Kidney (tissue), 14 donors: ENCODE results near the gene FRMD4A. TPM values are rescaled to one million over a fixed set of nuclear protein-coding genes. Genes with fewer than 3 reads are reported as not detected.

Experiments
- DNase-seq, 5 donors: peaks; one replicate each; pipeline ENCODE4 v3.0.0-alpha.2; 2013 to 2020
- FAIRE-seq: peaks from 2 replicates; lab custom pipeline; 2012; peaks lifted over from hg19 to GRCh38; lab: Jason Lieb, UNC
- H3K27ac ChIP-seq, 2 donors: one replicate each; pipeline ENCODE4 v1.7.0; 2013; ENCODE audit warnings: low read depth in 2 of 2, low read length in 2 of 2, inconsistent platforms in 1 of 2
- H3K27me3 ChIP-seq: one replicate; pipeline ENCODE4 v1.7.1; 2013; ENCODE audit warnings: low read length, inconsistent platforms; ENCODE audit not compliant: control insufficient read depth, insufficient read depth
- H3K36me3 ChIP-seq, 3 donors: one replicate each; pipeline versions ENCODE4 v1.7.0 to v1.7.1; 2013; ENCODE audit warnings: low read length in 3 of 3, control low read depth in 1 of 3, inconsistent platforms in 1 of 3; ENCODE audit not compliant: insufficient read depth in 3 of 3, control insufficient read depth in 2 of 3
- H3K4me1 ChIP-seq, 3 donors: one replicate each; pipeline versions ENCODE4 v1.7.0 to v1.7.1; 2013; ENCODE audit warnings: low read length in 3 of 3, inconsistent platforms in 1 of 3, low read depth in 1 of 3; ENCODE audit not compliant: control insufficient read depth in 2 of 3, insufficient read depth in 2 of 3
- H3K4me3 ChIP-seq, 3 donors: one replicate each; pipeline versions ENCODE4 v1.7.0 to v1.8.1; 2013; ENCODE audit warnings: low read length in 3 of 3, control low read depth in 1 of 3, inconsistent platforms in 1 of 3
- H3K9ac ChIP-seq, 3 donors: one replicate each; pipeline versions ENCODE4 v1.7.0 to v1.7.1; 2013; ENCODE audit warnings: low read length in 3 of 3, control low read depth in 1 of 3, inconsistent platforms in 1 of 3
- H3K9me3 ChIP-seq, 3 donors: one replicate each; pipeline versions ENCODE4 v1.7.0 to v1.7.1; 2013; ENCODE audit warnings: low read length in 3 of 3, control low read depth in 1 of 3, inconsistent platforms in 1 of 3; ENCODE audit not compliant: control insufficient read depth in 2 of 3, insufficient read depth in 1 of 3
- CTCF ChIP-seq: IDR thresholded peaks from 3 replicates; pipeline ENCODE4 v1.5.1; 2012; ENCODE audit warnings: mild to moderate bottlenecking, moderate library complexity, borderline replicate concordance; ENCODE audit not compliant: insufficient read depth; ENCODE audit errors: extremely low read depth
- intact Hi-C: fragments of 100-400 bp; cut with DNase I; formaldehyde crosslinking; loops from one replicate; pipeline ENCODE4 v1.11.1; 2022
- polyA plus RNA-seq: library from polyadenylated mRNA; stranded (reverse); fragments of 350-450 nt; fragmentation: Illumina TruSeq; extraction: RNeasy Lipid Tissue Mini Kit (QIAGEN cat#74804); gene quantifications from one replicate; pipeline ENCODE4 v1.2.3, GENCODE V29; 2014; ENCODE audit warnings: low read depth, low replicate concordance; ENCODE audit not compliant: insufficient read depth
- total RNA-seq: library from RNA; stranded (reverse); fragmentation: NEBNext Ultra II Directional; extraction: Animal tissue kit (Norgen Biotek cat#: 25700); gene quantifications from one replicate; pipeline ENCODE4 v1.2.1, GENCODE V29; 2021
- donor health status: control.
- donor health status: control.
- donor health status: control.
- donor health status: control.
- donor health status: control.
- donor health status: DM: yes; HTN: yes; CAD: no.
- donor health status: Normal renal cell carcinoma (clear cell type).

FRMD4A gene
- total and polyA plus RNA-seq, 2 donors from 2014 or later, result 16.0 to 68.2 TPM

- H3K9me3 ChIP-seq, result peaks cover 0 to 6% (median 0%) of the 10 kb centered on the region in 3 donors
- FAIRE-seq, result no peak
- TF ChIP-seq CTCF, result no peak
- no peaks in the 10 kb centered on the region for H3K27me3 ChIP-seq
- H3K27ac ChIP-seq, result no peak overlapping the region
- H3K9ac ChIP-seq, result no peak overlapping the region
- H3K4me1 ChIP-seq, result no peaks in the 10 kb centered on the region
- no peaks in the 10 kb centered on the region for H3K36me3 ChIP-seq
- no peak for DNase-seq
- no peak overlapping the region for H3K4me3 ChIP-seq
- intact Hi-C loops, result no loop called here
These were observed 249.9 kb downstream of the FRMD4A start for GRCh38 chr10:14080795-14081194.

GRCh38 chr10:14077430-14077829 lies 253.3 kb downstream of the FRMD4A start:
- H3K9me3 ChIP-seq, result peaks cover 0 to 6% (median 0%) of the 10 kb centered on the region in 3 donors
- no peak for FAIRE-seq
- intact Hi-C loops, result no loop called here

GRCh38 chr10:14074062-14074884 lies 256.5 kb downstream of the FRMD4A start:
- Histone ChIP-seq H3K27me3 (no peaks in the 10 kb centered on the region), H3K9me3 (peaks cover 0 to 6% (median 0%) of the 10 kb centered on the region in 3 donors), H3K9ac (peak overlapping the region in 1 of 3 donors; percentile 30), H3K36me3 (no peaks in the 10 kb centered on the region), H3K4me1 (peaks cover 3 to 17% (median 10%) of the 10 kb centered on the region in 3 donors), H3K27ac (peak overlapping the region in 1 of 2 donors; percentile 66), H3K4me3 (peak overlapping the region; percentile 10 to 60 (median 49))
- FAIRE-seq (peak; percentile 85), DNase-seq (peak; percentile 81 to 97 (median 93))
- intact Hi-C loops, result no loop called here
- TF ChIP-seq CTCF, result no peak

More at GRCh38 chr10:14077430-14077829, 253.3 kb downstream of the FRMD4A start:
- DNase-seq, result no peak
- TF ChIP-seq CTCF, result no peak
- Histone ChIP-seq H3K9ac (no peak overlapping the region), H3K27ac (no peak overlapping the region), H3K27me3 (no peaks in the 10 kb centered on the region), H3K4me3 (no peak overlapping the region), H3K36me3 (no peaks in the 10 kb centered on the region), H3K4me1 (peaks cover 3 to 17% (median 10%) of the 10 kb centered on the region in 3 donors)
